PC-9 (cell line): ENCODE measurements around the gene ANXA6. TPM values are rescaled to one million over a fixed set of nuclear protein-coding genes. Genes with fewer than 3 reads are reported as not detected.

Experiments used
- BruUV-seq: library from RNA; stranded (reverse); fragments of 400-500 nt; replicated peaks from 2 replicates; lab custom pipeline; 2021; lab: Mats Ljungman, UMichigan
- CTCF ChIA-PET: fragments of 300-600 bp; sonication (Branson Sonifier 250); formaldehyde crosslinking; loops from one replicate; lab custom pipeline; 2022; ENCODE audit warnings: antibody characterized with exemption; lab: Charles Lee
- POLR2A ChIA-PET: fragments of 300-600 bp; sonication (Branson Sonifier 250); formaldehyde crosslinking; loops from one replicate; lab custom pipeline; 2022; ENCODE audit warnings: antibody characterized with exemption; ENCODE audit not compliant: unreplicated experiment; lab: Charles Lee
- DNase-seq, 2 experiments: peaks; one replicate each; pipeline versions ENCODE4 v3.0.0 to v3.0.0-alpha.2; 2015 to 2022; ENCODE audit warnings: mixed read lengths in 1 of 2
- H2AFZ ChIP-seq: fragments of 200-600 bp; sonication (generic); 2 replicates; pipeline ENCODE4 v1.8.1; 2017; ENCODE audit warnings: antibody characterized with exemption
- H3F3A ChIP-seq: fragments of 200-600 bp; sonication (generic); 2 replicates; pipeline ENCODE4 v1.8.1; 2017; ENCODE audit warnings: antibody characterized with exemption, mild to moderate bottlenecking, low read depth; ENCODE audit not compliant: insufficient read depth
- H3K27ac ChIP-seq: fragments of 200-600 bp; sonication (generic); 2 replicates; pipeline ENCODE4 v1.6.1; 2016; ENCODE audit warnings: mixed run types
- H3K27me3 ChIP-seq: fragments of 200-600 bp; sonication (generic); 2 replicates; pipeline ENCODE4 v1.6.1; 2016; ENCODE audit warnings: low read depth, mixed run types; ENCODE audit not compliant: insufficient read depth
- H3K36me3 ChIP-seq: fragments of 200-600 bp; sonication (generic); 2 replicates; pipeline ENCODE4 v1.6.1; 2016; ENCODE audit warnings: low read depth, mixed run types
- H3K4me1 ChIP-seq: fragments of 200-600 bp; sonication (generic); replicated peaks from 2 replicates; pipeline ENCODE4 v1.6.1; 2016; ENCODE audit warnings: mixed run types; ENCODE audit not compliant: insufficient read depth
- H3K4me2 ChIP-seq: fragments of 200-600 bp; sonication (generic); 2 replicates; pipeline ENCODE4 v1.6.1; 2017; ENCODE audit warnings: mixed run types
- H3K4me3 ChIP-seq: fragments of 200-600 bp; sonication (generic); 2 replicates; pipeline ENCODE4 v1.6.1; 2016; ENCODE audit warnings: mixed run types
- H3K79me2 ChIP-seq: fragments of 200-600 bp; sonication (generic); 2 replicates; pipeline ENCODE4 v1.6.1; 2017; ENCODE audit warnings: low read depth, mixed run types
- H3K9me2 ChIP-seq: fragments of 200-600 bp; sonication (generic); 2 replicates; pipeline ENCODE4 v1.8.1; 2017; ENCODE audit warnings: mild to moderate bottlenecking; ENCODE audit not compliant: insufficient read depth
- H3K9me3 ChIP-seq: fragments of 200-600 bp; sonication (generic); 2 replicates; pipeline ENCODE4 v1.8.1; 2016; ENCODE audit warnings: low read depth; ENCODE audit not compliant: insufficient read depth
- H4K20me1 ChIP-seq: fragments of 200-600 bp; sonication (generic); 2 replicates; pipeline ENCODE4 v1.8.1; 2017; ENCODE audit not compliant: insufficient read depth
- EZH2 ChIP-seq: fragments of 200-600 bp; sonication (generic); IDR thresholded peaks from 2 replicates; pipeline ENCODE4 v1.8.0; 2017; ENCODE audit warnings: antibody characterized with exemption, low read depth
- intact Hi-C: fragments of 100-400 bp; cut with micrococcal nuclease; formaldehyde crosslinking; loops from one replicate; pipeline ENCODE4 v1.10.0; 2022; ENCODE audit not compliant: unreplicated experiment
- total RNA-seq: library from RNA; stranded (reverse); gene quantifications from 2 replicates; pipeline ENCODE4 v1.2.3, GENCODE V29; 2021
- TF ChIP-seq, protein P1 (sequence below): fragments of 200-600 bp; sonication (generic); conservative IDR thresholded peaks from 2 replicates; pipeline ENCODE4 v1.6.1; 2017; ENCODE audit warnings: mixed run types, antibody characterized with exemption, mild to moderate bottlenecking, moderate library complexity

ANXA6 gene
- total RNA-seq, 1 experiment from 2014 or later = 22.4 TPM

DNA sequence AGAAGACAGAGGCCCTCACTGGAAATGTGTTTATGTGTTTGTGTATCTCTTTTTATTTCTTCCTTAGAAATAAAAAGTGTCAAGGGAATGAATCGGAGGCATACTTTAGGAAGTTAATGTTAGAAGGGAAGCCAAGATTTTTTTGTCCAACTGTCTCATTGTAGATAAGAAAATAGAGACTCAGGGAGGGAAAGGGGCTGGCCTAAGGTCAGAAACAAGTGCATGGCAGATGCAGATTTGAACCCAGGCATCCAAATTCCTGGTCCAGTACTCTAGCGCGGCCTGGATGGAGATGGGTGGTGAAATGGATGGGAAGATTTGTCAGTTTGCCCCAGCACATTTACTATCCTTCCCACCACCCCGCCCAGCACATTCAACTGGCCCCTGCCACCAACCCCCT, 56.9 kb downstream of the ANXA6 start:
- no peak overlapping the region for H3K4me3 ChIP-seq
- no peaks in the 10 kb centered on the region for H4K20me1 ChIP-seq
- no peaks in the 10 kb centered on the region for H3K79me2 ChIP-seq
- intact Hi-C loops = no loop called here
- BruUV-seq = no TSS peak
- peaks cover 11% of the 10 kb centered on the region; the same call in 1 of the 2 replicates for H3F3A ChIP-seq
- no peaks in the 10 kb centered on the region for H3K9me2 ChIP-seq
- no peak overlapping the region for H3K4me2 ChIP-seq
- ChIA-PET CTCF (no interaction called here), POLR2A (no interaction called here)
- H3K27me3 ChIP-seq = no peaks in the 10 kb centered on the region
- H3K4me1 ChIP-seq = peaks cover 24% of the 10 kb centered on the region
- no peaks in the 10 kb centered on the region for H3K9me3 ChIP-seq
- H3K27ac ChIP-seq = no peak overlapping the region
- DNase-seq = no peak
- H3K36me3 ChIP-seq = no peaks in the 10 kb centered on the region
- TF ChIP-seq EZH2 = no peak
- TF ChIP-seq, protein P1, sequence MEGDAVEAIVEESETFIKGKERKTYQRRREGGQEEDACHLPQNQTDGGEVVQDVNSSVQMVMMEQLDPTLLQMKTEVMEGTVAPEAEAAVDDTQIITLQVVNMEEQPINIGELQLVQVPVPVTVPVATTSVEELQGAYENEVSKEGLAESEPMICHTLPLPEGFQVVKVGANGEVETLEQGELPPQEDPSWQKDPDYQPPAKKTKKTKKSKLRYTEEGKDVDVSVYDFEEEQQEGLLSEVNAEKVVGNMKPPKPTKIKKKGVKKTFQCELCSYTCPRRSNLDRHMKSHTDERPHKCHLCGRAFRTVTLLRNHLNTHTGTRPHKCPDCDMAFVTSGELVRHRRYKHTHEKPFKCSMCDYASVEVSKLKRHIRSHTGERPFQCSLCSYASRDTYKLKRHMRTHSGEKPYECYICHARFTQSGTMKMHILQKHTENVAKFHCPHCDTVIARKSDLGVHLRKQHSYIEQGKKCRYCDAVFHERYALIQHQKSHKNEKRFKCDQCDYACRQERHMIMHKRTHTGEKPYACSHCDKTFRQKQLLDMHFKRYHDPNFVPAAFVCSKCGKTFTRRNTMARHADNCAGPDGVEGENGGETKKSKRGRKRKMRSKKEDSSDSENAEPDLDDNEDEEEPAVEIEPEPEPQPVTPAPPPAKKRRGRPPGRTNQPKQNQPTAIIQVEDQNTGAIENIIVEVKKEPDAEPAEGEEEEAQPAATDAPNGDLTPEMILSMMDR = no peak
- H2AFZ ChIP-seq = no peak overlapping the region

DNA sequence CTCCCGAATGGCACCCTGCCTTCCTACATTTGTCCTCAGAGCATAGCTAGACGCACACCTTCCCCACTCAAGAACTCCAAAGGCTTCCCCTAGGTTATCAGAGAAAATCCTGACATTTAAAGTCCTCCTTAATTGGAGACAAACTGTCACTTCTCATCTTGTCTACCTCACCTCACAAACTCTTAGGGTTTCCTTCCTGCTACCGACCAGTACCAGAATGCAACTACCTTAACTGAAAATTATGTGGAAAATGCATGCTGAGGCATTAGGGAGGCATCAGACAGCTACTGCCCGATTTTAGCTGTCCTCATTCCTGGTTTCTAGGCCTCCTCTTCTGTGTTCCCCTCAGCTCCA, 58.8 kb downstream of the ANXA6 start:
- Histone ChIP-seq H3K36me3 (no peaks in the 10 kb centered on the region), H3K79me2 (no peaks in the 10 kb centered on the region), H3K27me3 (no peaks in the 10 kb centered on the region), H4K20me1 (no peaks in the 10 kb centered on the region), H2AFZ (no peak overlapping the region), H3K9me2 (no peaks in the 10 kb centered on the region), H3K4me3 (no peak overlapping the region), H3K9me3 (no peaks in the 10 kb centered on the region), H3K4me1 (peaks cover 43% of the 10 kb centered on the region), H3F3A (peaks cover 31% of the 10 kb centered on the region), H3K4me2 (no peak overlapping the region), H3K27ac (no peak overlapping the region)
- DNase-seq = no peak
- POLR2A ChIA-PET = no interaction called here
- no TSS peak for BruUV-seq
- intact Hi-C loops = no loop called here
- CTCF ChIA-PET = interaction anchor here (1.6 kb wide), 1 partner anchor 16 kb away, joined by 9 read pairs; no protein-coding TSS in a partner anchor
- TF ChIP-seq EZH2 = no peak
- TF ChIP-seq, protein P1 = no peak

DNA sequence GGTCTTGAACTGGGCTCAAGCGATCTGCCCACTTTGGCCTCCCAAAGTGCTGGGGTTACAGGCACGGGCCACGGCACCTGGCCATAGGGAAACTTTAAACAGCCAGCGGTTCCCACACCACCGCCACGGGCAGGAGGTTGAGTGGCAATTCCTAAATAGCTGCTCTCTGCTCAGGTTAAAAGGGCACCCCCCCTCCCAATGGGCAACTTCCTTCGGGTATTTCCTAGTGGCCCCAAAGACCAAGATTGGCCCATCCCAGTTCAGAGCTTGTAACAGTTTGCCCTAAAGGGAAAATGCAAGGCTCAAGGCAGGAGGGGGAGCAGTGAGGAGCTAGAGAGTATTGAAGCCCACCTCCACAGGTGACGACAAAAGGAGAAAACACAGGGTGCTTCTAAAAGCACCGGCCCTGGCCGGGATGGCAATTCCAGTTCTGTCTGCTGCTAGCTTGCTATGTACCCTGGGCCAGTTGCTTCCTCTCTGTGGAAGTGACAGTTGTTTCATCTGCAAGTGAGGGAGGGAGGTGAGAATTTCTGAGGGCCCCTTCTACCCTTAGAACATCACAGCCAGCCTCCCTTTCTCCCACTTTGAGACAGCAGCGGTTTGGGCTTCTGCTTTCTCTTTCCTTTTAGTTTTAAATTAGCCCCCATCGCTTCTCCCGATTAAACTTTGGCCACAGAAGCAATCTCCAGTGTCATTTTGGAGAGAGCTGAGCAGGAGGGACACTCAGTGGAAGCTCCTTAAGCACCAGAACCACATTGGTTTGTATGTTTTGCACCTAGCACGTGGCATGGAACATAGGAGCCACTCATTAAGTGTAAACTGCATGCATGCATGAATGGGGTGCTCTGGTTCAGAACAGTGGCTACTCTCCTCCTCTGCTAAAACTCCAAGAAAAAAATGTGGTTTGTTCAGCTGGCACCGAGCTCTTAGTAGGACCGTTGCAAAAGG, 59.5 kb downstream of the ANXA6 start:
- Histone ChIP-seq H3F3A (peaks cover 37% of the 10 kb centered on the region), H3K9me2 (no peaks in the 10 kb centered on the region), H3K27ac (no peak overlapping the region), H3K4me2 (no peak overlapping the region), H4K20me1 (no peaks in the 10 kb centered on the region), H3K4me1 (peaks cover 49% of the 10 kb centered on the region), H3K79me2 (no peaks in the 10 kb centered on the region), H3K4me3 (no peak overlapping the region), H3K9me3 (no peaks in the 10 kb centered on the region), H3K27me3 (no peaks in the 10 kb centered on the region), H3K36me3 (no peaks in the 10 kb centered on the region), H2AFZ (no peak overlapping the region)
- ChIA-PET POLR2A (no interaction called here), CTCF (interaction anchor here (1.6 kb wide), 1 partner anchor 17 kb away, joined by 9 read pairs; no protein-coding TSS in a partner anchor)
- TF ChIP-seq EZH2 = no peak
- TF ChIP-seq, protein P1 = no peak
- BruUV-seq = no TSS peak
- intact Hi-C loops = no loop called here
- DNase-seq = no peak
